B cell (primary cell): ENCODE data around the gene MBNL2. TPM values are rescaled to one million over a fixed set of nuclear protein-coding genes. Genes with fewer than 3 reads are reported as not detected.

Experiments used
- ATAC-seq: fragments of 200-7000 bp; cut with Tn5 transposase; one replicate; pipeline ENCODE4 v1.10.0; 2021; ENCODE audit warnings: low read depth, mild to moderate bottlenecking, moderate number of reproducible peaks, moderate library complexity
- CTCF ChIA-PET: fragments of 350-600 bp; sonication (Branson Sonifier 250); formaldehyde crosslinking; loops from one replicate; lab custom pipeline; 2021; ENCODE audit warnings: antibody characterized with exemption, inconsistent platforms; lab: Charles Lee
- POLR2A ChIA-PET: fragments of 350-600 bp; sonication (Branson Sonifier 250); formaldehyde crosslinking; loops from one replicate; lab custom pipeline; 2021; ENCODE audit warnings: antibody characterized with exemption; lab: Charles Lee
- DNase-seq: peaks from one replicate; pipeline ENCODE4 v3.0.0; 2013
- H2AFZ ChIP-seq: 2 replicates; pipeline ENCODE4 v1.6.1; 2012; ENCODE audit warnings: mild to moderate bottlenecking, low read depth, low read length; ENCODE audit not compliant: insufficient read depth, poor library complexity, severe bottlenecking
- H3K27ac ChIP-seq, 2 donors: 1 replicate in 1 of 2; 2 replicates in 1 of 2; pipeline ENCODE4 v1.5.1; 2012 to 2013; ENCODE audit warnings: low read length in 2 of 2, mild to moderate bottlenecking in 2 of 2, moderate library complexity in 1 of 2
- H3K27me3 ChIP-seq, 4 experiments: fragments of 200-600 bp in 1 of 4; sonication (generic) in 1 of 4; replicated peaks in 1 of 4; 1 replicate in 2 of 4; 2 replicates in 2 of 4; pipeline versions ENCODE4 v1.6.1 to v1.7.0; 2013 to 2016; ENCODE audit warnings: low read length in 3 of 4, mild to moderate bottlenecking in 2 of 4, mixed read lengths in 1 of 4, moderate library complexity in 1 of 4; ENCODE audit not compliant: insufficient read depth in 4 of 4, control insufficient read depth in 3 of 4; ENCODE audit errors: control extremely low read depth in 1 of 4
- H3K36me3 ChIP-seq, 2 experiments: replicated peaks in 1 of 2; 1 replicate in 1 of 2; 2 replicates in 1 of 2; pipeline versions ENCODE4 v1.6.1 to v1.7.1; 2013; ENCODE audit warnings: low read length in 1 of 2; ENCODE audit not compliant: insufficient read depth in 2 of 2, control insufficient read depth in 1 of 2; ENCODE audit errors: control extremely low read depth in 1 of 2, extremely low read depth in 1 of 2
- H3K4me1 ChIP-seq, 2 donors: fragments of 200-600 bp in 1 of 2; sonication (generic) in 1 of 2; 1 replicate in 1 of 2; 2 replicates in 1 of 2; pipeline versions ENCODE4 v1.5.1 to v1.6.1; 2013 to 2017; ENCODE audit warnings: low read length in 2 of 2; ENCODE audit not compliant: control insufficient read depth in 2 of 2, insufficient read depth in 2 of 2
- H3K4me2 ChIP-seq: replicated peaks from 2 replicates; pipeline ENCODE3; 2012; ENCODE audit warnings: mild to moderate bottlenecking, low read depth, low read length; ENCODE audit not compliant: poor library complexity, severe bottlenecking
- H3K4me3 ChIP-seq, 5 experiments: fragments of 200-600 bp in 1 of 5; sonication (generic) in 1 of 5; 1 replicate in 3 of 5; 2 replicates in 2 of 5; pipeline versions ENCODE4 v1.5.1 to v1.7.0; 2011 to 2016; ENCODE audit warnings: low read length in 4 of 5, mild to moderate bottlenecking in 4 of 5, low read depth in 2 of 5, control low read depth in 1 of 5, moderate library complexity in 1 of 5; ENCODE audit not compliant: insufficient read depth in 1 of 5; ENCODE audit errors: control extremely low read depth in 1 of 5, extremely low read depth in 1 of 5
- H3K79me2 ChIP-seq: fragments of 200-600 bp; sonication (generic); one replicate; pipeline ENCODE4 v1.6.0; 2016; ENCODE audit warnings: low read length; ENCODE audit not compliant: control insufficient read depth, insufficient read depth
- H3K9ac ChIP-seq: fragments of 200-600 bp; sonication (generic); 2 replicates; pipeline ENCODE4 v1.6.1; 2017; ENCODE audit warnings: mild to moderate bottlenecking, low read length, moderate library complexity
- H3K9me3 ChIP-seq, 3 donors: one replicate each; pipeline versions ENCODE4 v1.6.1 to v1.7.1; 2013; ENCODE audit warnings: low read length in 2 of 3; ENCODE audit not compliant: control insufficient read depth in 2 of 3, insufficient read depth in 1 of 3; ENCODE audit errors: control extremely low read depth in 1 of 3
- H4K20me1 ChIP-seq: 2 replicates; pipeline ENCODE4 v1.6.0; 2012; ENCODE audit warnings: mild to moderate bottlenecking, low read length; ENCODE audit not compliant: insufficient read depth, control insufficient read depth, poor library complexity, severe bottlenecking
- H3K27ac Mint-ChIP-seq: one replicate; pipeline ENCODE4 v1.8.0; 2021; ENCODE audit warnings: mixed read lengths
- H3K27me3 Mint-ChIP-seq: one replicate; pipeline ENCODE4 v1.8.0; 2021; ENCODE audit warnings: mixed read lengths
- H3K4me1 Mint-ChIP-seq: one replicate; pipeline ENCODE4 v1.8.0; 2021; ENCODE audit warnings: mixed read lengths
- H3K4me3 Mint-ChIP-seq: one replicate; pipeline ENCODE4 v1.8.0; 2021; ENCODE audit warnings: mixed read lengths
- H3K9me3 Mint-ChIP-seq: one replicate; pipeline ENCODE4 v1.8.0; 2022; ENCODE audit warnings: mixed read lengths; ENCODE audit not compliant: insufficient read depth
- CTCF ChIP-seq: fragments of 200-600 bp; IDR thresholded peaks from one replicate; pipeline ENCODE4 v1.8.0; 2022; ENCODE audit warnings: antibody characterized with exemption, mild to moderate bottlenecking
- EZH2 ChIP-seq: IDR thresholded peaks from 2 replicates; pipeline ENCODE4 v1.6.1; 2012; ENCODE audit warnings: borderline replicate concordance, low read depth, mild to moderate bottlenecking, moderate library complexity, low read length; ENCODE audit not compliant: insufficient read depth, poor library complexity, severe bottlenecking
- whole genome bisulfite sequencing: methylation state at CpG from one replicate; pipeline ENCODE4 v1.1.5; 2013; ENCODE audit warnings: missing lambda C conversion rate; ENCODE audit not compliant: insufficient coverage; 5-methylcytosine and 5-hydroxymethylcytosine counted together
- intact Hi-C: fragments of 100-400 bp; cut with micrococcal nuclease; formaldehyde crosslinking; loops from one replicate; pipeline ENCODE4 v1.10.0; 2022
- polyA plus RNA-seq: library from polyadenylated mRNA; depleted of rRNA; stranded (reverse); fragments of >200 nt; gene quantifications from 2 replicates; pipeline ENCODE4 v1.2.3, GENCODE V29; 2012
- total RNA-seq, 2 donors: library from RNA; stranded (reverse); fragments of 120-200 nt in 1 of 2; gene quantifications; 1 replicate in 1 of 2; 2 replicates in 1 of 2; pipeline versions ENCODE4 v1.2.3 to v1.2.4, GENCODE V29; 2013 to 2022

The MBNL2 gene
- total and polyA plus RNA-seq, 2 donors (not counting 1 experiment from before 2014, with no cell fraction given) = 6.9 to 50.1 TPM

- no peak overlapping the region for H3K27ac Mint-ChIP-seq
- H2AFZ ChIP-seq = no peak overlapping the region
- no peak overlapping the region for H3K4me2 ChIP-seq
- no CpG with 5 or more reads among the region's 2 CpGs for WGBS
- intact Hi-C loops = no loop called here
- no peak overlapping the region for H3K4me3 ChIP-seq
- H3K4me1 ChIP-seq = peaks cover 0 to 5% of the 10 kb centered on the region in 2 donors
- DNase-seq = no peak
- no peak overlapping the region for H3K4me3 Mint-ChIP-seq
- H3K9me3 ChIP-seq = no peaks in the 10 kb centered on the region
- POLR2A ChIA-PET = no interaction called here
- no peaks in the 10 kb centered on the region for H3K27me3 ChIP-seq
- no peaks in the 10 kb centered on the region for H3K27me3 Mint-ChIP-seq
- H3K9me3 Mint-ChIP-seq = no peaks in the 10 kb centered on the region
- CTCF ChIA-PET = no interaction called here
- ATAC-seq = no peak
- TF ChIP-seq EZH2 (no peak), CTCF (no peak)
- H3K79me2 ChIP-seq = peaks cover 27% of the 10 kb centered on the region
- H3K4me1 Mint-ChIP-seq = peaks cover 41% of the 10 kb centered on the region
- peaks cover 62% of the 10 kb centered on the region for H4K20me1 ChIP-seq
- no peak overlapping the region for H3K9ac ChIP-seq
- H3K27ac ChIP-seq = no peak overlapping the region
- H3K36me3 ChIP-seq = peaks cover 0 to 4% of the 10 kb centered on the region in 2 experiments
Observed at GRCh38 chr13:97321101-97321500, 99.0 kb downstream of the MBNL2 start.

- Histone ChIP-seq H3K27me3 (no peaks in the 10 kb centered on the region), H3K4me3 (no peak overlapping the region), H3K4me2 (no peak overlapping the region), H3K27ac (no peak overlapping the region), H3K36me3 (peaks cover 0 to 4% of the 10 kb centered on the region in 2 experiments), H3K9ac (no peak overlapping the region), H4K20me1 (peaks cover 63% of the 10 kb centered on the region), H2AFZ (no peak overlapping the region), H3K9me3 (no peaks in the 10 kb centered on the region), H3K79me2 (peaks cover 20% of the 10 kb centered on the region), H3K4me1 (peaks cover 0 to 5% of the 10 kb centered on the region in 2 donors)
- TF ChIP-seq EZH2 (no peak), CTCF (no peak)
- H3K4me1 Mint-ChIP-seq = peaks cover 36% of the 10 kb centered on the region
- ChIA-PET CTCF (no interaction called here), POLR2A (no interaction called here)
- 100% methylated on average over 4 of the region's 7 CpGs for WGBS
- no peaks in the 10 kb centered on the region for H3K27me3 Mint-ChIP-seq
- H3K27ac Mint-ChIP-seq = no peak overlapping the region
- ATAC-seq = no peak
- no peaks in the 10 kb centered on the region for H3K9me3 Mint-ChIP-seq
- intact Hi-C loops = no loop called here
- no peak for DNase-seq
- no peak overlapping the region for H3K4me3 Mint-ChIP-seq
Observed at GRCh38 chr13:97321616-97322321, 99.6 kb downstream of the MBNL2 start.
